Measurements from ENCODE around the gene GATA3. TPM values are rescaled to one million over a fixed set of nuclear protein-coding genes. Genes with fewer than 3 reads are reported as not detected.

The GATA3 gene
- total and polyA plus RNA-seq, 2 of the 8 experiments (the other 6 are each of a cell fraction or from before 2014, with no cell fraction given): 0.02 to 0.43 TPM

DNA sequence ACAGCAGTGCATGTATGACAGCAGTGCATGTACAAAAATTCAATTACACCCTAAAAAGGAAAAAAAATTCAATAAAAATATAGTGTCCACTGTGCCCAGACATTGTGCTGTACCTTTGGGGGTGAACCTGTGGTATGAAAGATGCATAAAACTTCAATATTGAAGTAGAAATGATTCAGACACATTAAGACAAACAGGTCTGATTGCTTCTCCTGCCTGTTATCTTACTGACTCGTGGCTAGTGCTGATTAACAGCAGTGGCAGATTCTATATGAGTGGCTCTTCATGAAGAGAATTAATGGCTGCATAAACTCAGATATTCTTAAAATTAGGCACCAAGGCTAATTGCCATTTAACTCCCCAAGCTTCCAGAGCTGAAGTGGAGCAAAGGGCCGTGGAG, 37.9 kb downstream of the GATA3 start:
- Histone ChIP-seq H4K20me1 (replicated peaks in 1 of 2; ENCODE audit: control insufficient read depth in 1 of 2, insufficient read depth in 2 of 2, low read length in 2 of 2) (no peaks in the 10 kb centered on the region), H4K91ac (replicated peaks; ENCODE audit: insufficient read length, low read length) (no peak overlapping the region), H3K18ac (ENCODE audit: extremely low read depth, low read length) (no peak overlapping the region), H3K36me3 (ENCODE audit: control insufficient read depth in 2 of 4, insufficient read depth in 4 of 4, low read length in 3 of 4) (no peaks in the 10 kb centered on the region), H3K23ac (ENCODE audit: insufficient read length) (no peak overlapping the region), H3K9ac (replicated peaks in 1 of 4; ENCODE audit: extremely low read depth in 1 of 4, low read depth in 3 of 4, low read length in 3 of 4) (no peak overlapping the region), H3K4me3 (ENCODE audit: extremely low read depth in 1 of 4, insufficient read depth in 2 of 4, low read depth in 3 of 4, low read length in 4 of 4) (no peak overlapping the region), H3K4ac (replicated peaks; ENCODE audit: insufficient read length, low read depth, low read length) (no peak overlapping the region), H3K14ac (ENCODE audit: insufficient read length) (no peak overlapping the region), H3K4me2 (ENCODE audit: insufficient read depth in 1 of 2, low read depth in 2 of 2, low read length in 2 of 2) (no peak overlapping the region), H2BK12ac (ENCODE audit: low read depth, low read length) (no peak overlapping the region), H2BK5ac (ENCODE audit: low read depth, low read length) (no peak overlapping the region), H3K27me3 (replicated peaks in 1 of 4; ENCODE audit: control insufficient read depth in 3 of 4, extremely low read depth in 1 of 4, insufficient read depth in 3 of 4, low read length in 3 of 4) (no peaks in the 10 kb centered on the region), H3K79me1 (ENCODE audit: low read depth, low read length) (no peaks in the 10 kb centered on the region), H3K4me1 (replicated peaks in 1 of 4; ENCODE audit: control insufficient read depth in 3 of 4, insufficient read depth in 4 of 4, low read length in 3 of 4) (no peaks in the 10 kb centered on the region), H2AFZ (ENCODE audit: low read length) (no peak overlapping the region), H2AK5ac (ENCODE audit: low read depth, low read length) (no peak overlapping the region), H3K23me2 (ENCODE audit: low read depth, low read length) (no peaks in the 10 kb centered on the region), H3K27ac (ENCODE audit: low read depth, low read length) (no peak overlapping the region), H4K5ac (ENCODE audit: insufficient read length, low read depth, low read length) (no peak overlapping the region), H2BK120ac (replicated peaks; ENCODE audit: low read depth, low read length) (no peak overlapping the region), H3K79me2 (ENCODE audit: control insufficient read depth in 1 of 2, insufficient read depth in 2 of 2, low read length in 2 of 2) (no peaks in the 10 kb centered on the region), H3K56ac (replicated peaks; ENCODE audit: insufficient read length, low read depth, low read length) (no peak overlapping the region), H3K9me3 (ENCODE audit: insufficient read depth in 2 of 2, low read depth in 1 of 2, low read length in 1 of 2) (no peaks in the 10 kb centered on the region), H2BK20ac (ENCODE audit: low read length) (no peak overlapping the region), H2BK15ac (ENCODE audit: low read length) (no peak overlapping the region), H4K8ac (ENCODE audit: extremely low read depth, insufficient read depth, low read length) (no peak overlapping the region)
- ChIA-PET CTCF (ENCODE audit: partially characterized antibody) (interaction anchor here (1.0 kb wide), 1 partner anchor 12 kb away, joined by 4 read pairs; no protein-coding TSS in a partner anchor), POLR2A (ENCODE audit: partially characterized antibody) (no interaction called here)
- no peak for DNase-seq (ENCODE audit: low read depth in 1 of 2, low spot score in 2 of 2)
- 73% methylated on average over 2 of the region's 2 CpGs; no CpG with 5 or more reads in 1 of the 2 experiments for WGBS, 2 experiments (ENCODE audit: extremely low coverage in 1 of 2, insufficient coverage in 1 of 2, insufficient read length in 1 of 2, insufficient replicate concordance in 2 of 2, low coverage in 1 of 2, low lambda C conversion rate in 2 of 2, missing lambda C conversion rate in 1 of 2)
- FAIRE-seq: no peak
- TF ChIP-seq KDM4A (IDR thresholded peaks at IDR 0.05; ENCODE audit: low read depth, low read length, severe bottlenecking) (no peak), CBX5 (IDR thresholded peaks at IDR 0.05; ENCODE audit: low read depth, low read length) (no peak), CTBP2 (IDR thresholded peaks at IDR 0.05; ENCODE audit: borderline replicate concordance, insufficient read depth, insufficient read length, low read length) (no peak), CHD1 (IDR thresholded peaks at IDR 0.05; ENCODE audit: low read depth, low read length) (no peak), SP4 (IDR thresholded peaks at IDR 0.05; ENCODE audit: low read length) (no peak), ATF3 (IDR thresholded peaks at IDR 0.05; ENCODE audit: insufficient read depth, low read depth, low read length) (no peak), RBBP5 (IDR thresholded peaks at IDR 0.05; ENCODE audit: borderline replicate concordance, low read depth, low read length) (no peak), SIN3A (conservative IDR thresholded peaks at IDR 0.05 in 1 of 2, IDR thresholded peaks at IDR 0.05 in 1 of 2; ENCODE audit: low read depth in 1 of 2, low read length in 2 of 2) (no peak), CEBPB (IDR thresholded peaks at IDR 0.05; ENCODE audit: low read depth, low read length) (no peak), ZNF274 (IDR thresholded peaks at IDR 0.05; ENCODE audit: borderline replicate concordance, extremely low read depth, low read length) (no peak), SIX5 (IDR thresholded peaks at IDR 0.05; ENCODE audit: low read depth, low read length) (no peak), SIRT6 (IDR thresholded peaks at IDR 0.05; ENCODE audit: low read length) (no peak)
- TF ChIP-seq, protein P1, sequence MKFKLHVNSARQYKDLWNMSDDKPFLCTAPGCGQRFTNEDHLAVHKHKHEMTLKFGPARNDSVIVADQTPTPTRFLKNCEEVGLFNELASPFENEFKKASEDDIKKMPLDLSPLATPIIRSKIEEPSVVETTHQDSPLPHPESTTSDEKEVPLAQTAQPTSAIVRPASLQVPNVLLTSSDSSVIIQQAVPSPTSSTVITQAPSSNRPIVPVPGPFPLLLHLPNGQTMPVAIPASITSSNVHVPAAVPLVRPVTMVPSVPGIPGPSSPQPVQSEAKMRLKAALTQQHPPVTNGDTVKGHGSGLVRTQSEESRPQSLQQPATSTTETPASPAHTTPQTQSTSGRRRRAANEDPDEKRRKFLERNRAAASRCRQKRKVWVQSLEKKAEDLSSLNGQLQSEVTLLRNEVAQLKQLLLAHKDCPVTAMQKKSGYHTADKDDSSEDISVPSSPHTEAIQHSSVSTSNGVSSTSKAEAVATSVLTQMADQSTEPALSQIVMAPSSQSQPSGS (IDR thresholded peaks at IDR 0.05; ENCODE audit: low read length): no peak

Data from H1 (cell line).